A673 (cell line): ENCODE data around the gene PFKP. TPM values are rescaled to one million over a fixed set of nuclear protein-coding genes. Genes with fewer than 3 reads are reported as not detected.

ENCODE experiments used
- BruUV-seq: library from RNA; stranded (reverse); fragments of 400-500 nt; replicated peaks from 2 replicates; lab custom pipeline; 2021; lab: Mats Ljungman, UMichigan
- CTCF ChIA-PET: fragments of 300-600 bp; sonication (Branson Sonifier 250); formaldehyde crosslinking; loops from one replicate; lab custom pipeline; 2022; ENCODE audit warnings: antibody characterized with exemption; lab: Charles Lee
- POLR2A ChIA-PET: fragments of 300-600 bp; sonication (Branson Sonifier 250); formaldehyde crosslinking; loops from one replicate; lab custom pipeline; 2022; ENCODE audit warnings: antibody characterized with exemption; ENCODE audit not compliant: low non-redundant PET; lab: Charles Lee
- DNase-seq: peaks from one replicate; pipeline ENCODE4 v3.0.0-alpha.2; 2015; ENCODE audit warnings: low spot score
- H3K27ac ChIP-seq: fragments of 200-600 bp; sonication (generic); 2 replicates; pipeline ENCODE4 v1.5.1; 2016; ENCODE audit warnings: mixed run types, low read depth, mild to moderate bottlenecking, mixed read lengths, antibody characterized with exemption, low read length; ENCODE audit not compliant: poor library complexity, severe bottlenecking
- H3K27me3 ChIP-seq: fragments of 200-600 bp; sonication (generic); replicated peaks from 2 replicates; pipeline ENCODE4 v1.6.1; 2017; ENCODE audit warnings: mixed run types, low read depth, mild to moderate bottlenecking, mixed read lengths, antibody characterized with exemption, low read length; ENCODE audit not compliant: insufficient read depth, poor library complexity
- H3K36me3 ChIP-seq: fragments of 200-600 bp; sonication (generic); 2 replicates; pipeline ENCODE4 v1.6.1; 2016; ENCODE audit warnings: mixed run types, mild to moderate bottlenecking, mixed read lengths, antibody characterized with exemption, low read length; ENCODE audit not compliant: insufficient read depth, poor library complexity, severe bottlenecking
- H3K4me1 ChIP-seq: fragments of 200-600 bp; sonication (generic); 2 replicates; pipeline ENCODE4 v1.6.1; 2017; ENCODE audit warnings: mixed run types, mild to moderate bottlenecking, mixed read lengths, antibody characterized with exemption, low read length; ENCODE audit not compliant: insufficient read depth, poor library complexity, severe bottlenecking
- H3K4me3 ChIP-seq: fragments of 200-600 bp; sonication (generic); 2 replicates; pipeline ENCODE4 v1.5.1; 2016; ENCODE audit warnings: low read depth, mixed run types, mild to moderate bottlenecking, mixed read lengths, low read length; ENCODE audit not compliant: poor library complexity, severe bottlenecking
- H3K9me3 ChIP-seq: fragments of 200-600 bp; sonication (generic); 2 replicates; pipeline ENCODE4 v1.6.1; 2016; ENCODE audit warnings: mixed run types, low read depth, mild to moderate bottlenecking, mixed read lengths, antibody characterized with exemption, low read length; ENCODE audit not compliant: poor library complexity, severe bottlenecking
- CTCF ChIP-seq: fragments of 300-800, 200-600 bp; sonication (generic); conservative IDR thresholded peaks from 2 replicates; pipeline ENCODE4 v1.5.1; 2017; ENCODE audit warnings: low read depth, mild to moderate bottlenecking, antibody characterized with exemption, low read length, moderate library complexity, mixed read lengths
- EZH2 ChIP-seq: fragments of 200-600 bp; sonication (generic); IDR thresholded peaks from 2 replicates; pipeline ENCODE4 v1.6.1; 2017; ENCODE audit warnings: borderline replicate concordance, low read depth, mild to moderate bottlenecking, mixed read lengths, antibody characterized with exemption, low read length; ENCODE audit not compliant: poor library complexity, severe bottlenecking
- intact Hi-C: fragments of 100-400 bp; cut with micrococcal nuclease; formaldehyde crosslinking; loops from one replicate; pipeline ENCODE4 v1.10.0; 2022; ENCODE audit not compliant: unreplicated experiment
- total RNA-seq: library from RNA; stranded (reverse); gene quantifications from 2 replicates; pipeline ENCODE4 v1.2.3, GENCODE V29; 2021

The PFKP gene
- total RNA-seq, 1 experiment from 2014 or later, result 232 TPM

- Histone ChIP-seq H3K36me3 (peaks cover 70% of the 10 kb centered on the region), H3K4me3 (no peak overlapping the region), H3K4me1 (no peaks in the 10 kb centered on the region), H3K9me3 (no peaks in the 10 kb centered on the region), H3K27ac (no peak overlapping the region), H3K27me3 (no peaks in the 10 kb centered on the region)
- ChIA-PET CTCF (no interaction called here), POLR2A (interaction anchor here (0.6 kb wide), 1 partner anchor 43 kb away, joined by 3 read pairs; no protein-coding TSS in a partner anchor)
- no peak for DNase-seq
- TF ChIP-seq CTCF, result no peak
- TF ChIP-seq EZH2, result no peak
- BruUV-seq, result no TSS peak
- intact Hi-C loops, result no loop called here
These were observed 43.7 kb downstream of the PFKP start for GRCh38 chr10:3110782-3111620.

GRCh38 chr10:3111621-3112163 is 44.3 kb downstream of the PFKP start:
- H3K36me3 ChIP-seq, result peaks cover 76% of the 10 kb centered on the region
- DNase-seq, result no peak

GRCh38 chr10:3113343-3113720 is 46.0 kb downstream of the PFKP start:
- Histone ChIP-seq H3K36me3 (peaks cover 74% of the 10 kb centered on the region), H3K27ac (no peak overlapping the region), H3K27me3 (no peaks in the 10 kb centered on the region), H3K4me1 (no peaks in the 10 kb centered on the region), H3K9me3 (no peaks in the 10 kb centered on the region), H3K4me3 (no peak overlapping the region)
- intact Hi-C loops, result no loop called here
- POLR2A ChIA-PET, result no interaction called here
- BruUV-seq, result no TSS peak
- CTCF ChIA-PET, result no interaction called here
- TF ChIP-seq EZH2, result no peak
- TF ChIP-seq CTCF, result no peak
- no peak for DNase-seq

More at GRCh38 chr10:3111621-3112163, 44.3 kb downstream of the PFKP start:
- no peaks in the 10 kb centered on the region for H3K4me1 ChIP-seq
- BruUV-seq, result no TSS peak
- ChIA-PET POLR2A (interaction anchor here (0.6 kb wide), 1 partner anchor 43 kb away, joined by 3 read pairs; no protein-coding TSS in a partner anchor), CTCF (no interaction called here)
- H3K27me3 ChIP-seq, result no peaks in the 10 kb centered on the region
- H3K27ac ChIP-seq, result no peak overlapping the region
- no peak for TF ChIP-seq EZH2
- intact Hi-C loops, result no loop called here
- H3K4me3 ChIP-seq, result no peak overlapping the region
- H3K9me3 ChIP-seq, result no peaks in the 10 kb centered on the region
